Rectal smooth muscle tissue (tissue), 1 donor: ENCODE results near the gene OSBPL3.

Experiments used
- H3K27ac ChIP-seq: one replicate; pipeline ENCODE4 v1.7.0; 2013; ENCODE audit warnings: low read depth, low read length, inconsistent platforms
- H3K27me3 ChIP-seq: one replicate; pipeline ENCODE4 v1.7.0; 2013; ENCODE audit warnings: low read length; ENCODE audit not compliant: control insufficient read depth, insufficient read depth
- H3K36me3 ChIP-seq: one replicate; pipeline ENCODE4 v1.7.0; 2013; ENCODE audit warnings: low read length; ENCODE audit not compliant: control insufficient read depth, insufficient read depth
- H3K4me1 ChIP-seq: one replicate; pipeline ENCODE4 v1.7.0; 2013; ENCODE audit warnings: low read length; ENCODE audit not compliant: control insufficient read depth, insufficient read depth
- H3K4me3 ChIP-seq: one replicate; pipeline ENCODE4 v1.7.0; 2013; ENCODE audit warnings: low read length
- H3K9ac ChIP-seq: one replicate; pipeline ENCODE4 v1.7.0; 2013; ENCODE audit warnings: low read length

Gene OSBPL3

DNA sequence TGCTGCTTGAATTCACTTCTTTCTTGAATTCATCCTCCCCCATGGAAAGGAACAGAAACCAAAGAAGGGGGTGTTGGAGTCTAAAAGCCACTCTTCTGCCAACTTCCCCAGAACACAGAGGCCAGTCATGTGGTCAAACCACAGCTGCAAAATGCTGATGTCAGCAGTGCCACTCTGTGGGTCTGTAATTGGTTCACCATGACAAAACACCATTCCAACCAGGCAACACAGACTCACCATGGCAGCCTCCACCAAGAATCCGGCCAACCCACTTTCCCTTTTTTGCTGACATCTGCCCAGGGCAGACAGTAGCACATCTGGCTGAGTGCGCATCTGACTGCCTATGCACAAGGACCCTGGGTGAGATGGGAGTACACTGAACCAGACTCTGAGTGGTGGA lies 16.8 kb downstream of the OSBPL3 start:
- Histone ChIP-seq H3K27me3 (no peaks in the 10 kb centered on the region), H3K27ac (no peak overlapping the region), H3K36me3 (no peaks in the 10 kb centered on the region), H3K4me1 (no peaks in the 10 kb centered on the region), H3K4me3 (no peak overlapping the region), H3K9ac (no peak overlapping the region)

DNA sequence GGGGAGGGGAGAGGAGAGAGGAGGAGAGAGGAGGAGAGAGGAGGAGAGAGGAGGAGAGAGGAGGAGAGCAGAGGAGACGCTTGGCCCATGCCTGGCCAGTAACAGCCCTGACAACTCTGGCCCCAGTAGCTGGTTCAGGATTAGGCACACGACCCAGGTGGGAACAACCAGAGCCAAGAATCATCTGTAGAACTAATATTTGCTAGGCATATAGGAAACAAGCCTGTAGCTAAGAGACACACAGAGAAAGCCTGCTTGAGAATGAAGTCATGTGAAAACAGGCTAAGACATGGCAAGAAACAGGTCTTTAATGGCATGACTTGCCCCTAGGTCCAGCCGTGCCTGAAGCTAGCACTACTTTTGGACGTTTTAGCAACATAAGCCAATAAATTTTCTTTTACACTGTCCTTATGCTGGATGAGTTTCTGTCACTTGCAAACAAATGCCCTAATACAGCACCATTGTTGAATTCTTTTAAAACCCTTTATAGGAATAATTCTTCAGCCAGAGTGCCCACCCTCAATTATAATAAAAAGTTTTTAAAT lies 17.5 kb downstream of the OSBPL3 start:
- H3K36me3 ChIP-seq = no peaks in the 10 kb centered on the region
- H3K27me3 ChIP-seq = no peaks in the 10 kb centered on the region
- no peaks in the 10 kb centered on the region for H3K4me1 ChIP-seq
- H3K27ac ChIP-seq = no peak overlapping the region
- H3K9ac ChIP-seq = no peak overlapping the region
- H3K4me3 ChIP-seq = no peak overlapping the region

DNA sequence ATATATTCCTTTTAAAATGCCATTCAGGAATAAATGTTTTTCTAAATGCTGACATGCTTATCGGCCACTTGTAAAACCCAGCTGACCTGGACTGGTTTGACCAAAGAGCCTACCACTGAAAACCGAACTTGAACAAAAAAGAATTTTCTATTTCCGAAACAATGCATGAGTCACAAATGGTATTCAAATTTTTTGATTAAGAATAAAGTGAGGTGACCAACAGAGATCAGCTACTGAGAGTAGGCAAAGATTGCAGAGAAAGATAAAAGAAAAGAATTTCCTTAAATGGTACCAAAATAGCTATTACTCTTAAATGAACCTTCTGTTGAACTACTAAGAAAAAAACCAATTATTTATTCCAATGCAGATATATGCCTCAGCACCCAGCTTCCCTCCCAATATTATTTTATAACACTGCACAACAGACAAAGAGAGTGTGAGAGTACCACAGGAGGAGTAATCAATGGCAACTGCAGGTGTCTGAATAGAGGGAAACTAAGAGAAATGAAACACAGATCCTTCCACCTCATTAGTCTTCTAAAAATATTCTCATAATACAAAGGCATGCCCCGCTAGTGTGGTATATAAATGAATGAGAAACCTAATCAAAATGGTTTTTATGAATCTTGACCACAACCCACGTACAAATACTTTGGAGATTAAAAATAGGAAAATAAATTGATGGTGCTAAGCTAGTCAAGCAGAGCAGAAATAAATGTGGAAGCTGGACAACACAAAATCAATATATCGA lies 20.1 kb downstream of the OSBPL3 start:
- no peaks in the 10 kb centered on the region for H3K27me3 ChIP-seq
- no peak overlapping the region for H3K27ac ChIP-seq
- no peaks in the 10 kb centered on the region for H3K36me3 ChIP-seq
- H3K4me1 ChIP-seq = no peaks in the 10 kb centered on the region
- H3K9ac ChIP-seq = no peak overlapping the region
- no peak overlapping the region for H3K4me3 ChIP-seq

DNA sequence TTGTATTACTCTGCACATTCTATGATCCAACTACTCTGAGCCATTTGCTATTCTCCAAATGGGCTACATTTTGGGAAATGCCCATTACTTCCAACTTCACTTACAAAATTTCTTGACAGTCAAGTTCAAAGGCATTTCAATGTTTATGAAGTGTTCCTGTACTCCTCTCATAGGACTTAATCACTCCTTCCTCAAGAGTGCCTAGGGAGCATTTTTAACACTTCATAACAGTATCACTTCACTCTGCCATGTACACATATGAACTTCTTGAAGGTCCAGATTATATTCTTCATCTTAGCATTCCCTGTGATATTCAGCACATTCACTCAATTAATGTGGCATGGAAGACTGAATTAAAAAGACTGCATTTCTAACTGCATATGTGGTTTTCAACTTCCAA lies 21.6 kb downstream of the OSBPL3 start:
- H3K4me3 ChIP-seq = no peak overlapping the region
- no peaks in the 10 kb centered on the region for H3K36me3 ChIP-seq
- no peak overlapping the region for H3K9ac ChIP-seq
- no peaks in the 10 kb centered on the region for H3K4me1 ChIP-seq
- H3K27me3 ChIP-seq = no peaks in the 10 kb centered on the region
- H3K27ac ChIP-seq = no peak overlapping the region

DNA sequence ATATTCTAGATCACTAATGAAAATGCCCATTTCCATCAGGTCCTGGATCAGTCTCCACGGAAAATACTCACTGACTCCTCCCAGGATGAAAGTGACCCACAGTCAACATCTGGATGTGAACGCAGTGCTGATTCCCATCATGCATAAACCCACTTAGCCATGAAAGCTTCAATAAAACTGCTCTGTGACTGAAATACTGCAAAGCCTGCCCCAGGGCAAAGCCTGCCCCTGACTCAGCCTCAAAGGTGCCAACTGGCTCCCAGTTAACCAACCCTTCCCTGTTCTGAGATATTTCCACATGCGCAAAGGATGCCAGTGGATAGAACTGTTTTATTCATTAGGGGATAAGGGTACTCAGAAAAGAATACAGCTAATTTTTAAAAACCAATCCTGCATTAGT lies 24.0 kb downstream of the OSBPL3 start:
- Histone ChIP-seq H3K27ac (no peak overlapping the region), H3K4me1 (no peaks in the 10 kb centered on the region), H3K36me3 (no peaks in the 10 kb centered on the region), H3K27me3 (no peaks in the 10 kb centered on the region), H3K9ac (no peak overlapping the region), H3K4me3 (no peak overlapping the region)

DNA sequence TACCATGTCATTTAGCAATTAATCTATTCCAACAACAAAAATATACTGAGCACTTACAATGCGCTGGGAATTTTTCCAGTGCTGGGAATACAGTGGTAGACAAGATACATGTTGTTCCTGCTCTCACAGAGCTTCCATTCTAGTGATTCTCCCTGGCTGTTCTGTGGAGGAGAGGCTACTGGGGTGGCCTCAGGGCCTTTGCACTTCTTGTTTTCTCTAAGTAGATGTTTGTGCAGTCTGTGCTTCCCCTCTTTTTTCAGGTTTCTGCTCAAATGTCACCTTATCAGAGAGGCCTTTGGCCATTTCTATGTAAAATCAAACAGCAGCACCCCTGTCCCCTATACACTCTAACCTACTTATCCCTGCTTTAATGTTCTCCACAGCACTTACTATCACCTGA lies 24.7 kb downstream of the OSBPL3 start:
- Histone ChIP-seq H3K27me3 (no peaks in the 10 kb centered on the region), H3K9ac (no peak overlapping the region), H3K4me1 (no peaks in the 10 kb centered on the region), H3K27ac (no peak overlapping the region), H3K36me3 (no peaks in the 10 kb centered on the region), H3K4me3 (no peak overlapping the region)

DNA sequence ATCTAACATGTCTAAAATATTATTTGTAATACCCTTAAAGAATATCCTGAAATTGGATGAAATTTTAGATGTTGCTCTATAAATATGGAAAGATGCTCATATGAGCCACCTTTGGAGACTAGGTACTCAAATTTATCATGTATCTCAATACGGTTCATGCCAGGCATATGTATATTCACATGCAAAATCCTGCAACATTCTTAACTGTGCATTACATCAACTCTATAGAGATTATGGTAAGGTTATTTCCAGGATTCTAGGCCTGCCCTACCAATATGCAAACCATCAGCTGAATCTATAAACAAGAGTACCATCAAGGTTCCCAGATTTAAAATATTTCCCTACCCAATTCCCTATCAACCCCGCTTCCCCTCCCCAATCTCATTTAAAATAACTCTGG lies 27.5 kb downstream of the OSBPL3 start:
- H3K36me3 ChIP-seq = no peaks in the 10 kb centered on the region
- no peaks in the 10 kb centered on the region for H3K4me1 ChIP-seq
- H3K4me3 ChIP-seq = no peak overlapping the region
- H3K27ac ChIP-seq = no peak overlapping the region
- no peaks in the 10 kb centered on the region for H3K27me3 ChIP-seq
- no peak overlapping the region for H3K9ac ChIP-seq

DNA sequence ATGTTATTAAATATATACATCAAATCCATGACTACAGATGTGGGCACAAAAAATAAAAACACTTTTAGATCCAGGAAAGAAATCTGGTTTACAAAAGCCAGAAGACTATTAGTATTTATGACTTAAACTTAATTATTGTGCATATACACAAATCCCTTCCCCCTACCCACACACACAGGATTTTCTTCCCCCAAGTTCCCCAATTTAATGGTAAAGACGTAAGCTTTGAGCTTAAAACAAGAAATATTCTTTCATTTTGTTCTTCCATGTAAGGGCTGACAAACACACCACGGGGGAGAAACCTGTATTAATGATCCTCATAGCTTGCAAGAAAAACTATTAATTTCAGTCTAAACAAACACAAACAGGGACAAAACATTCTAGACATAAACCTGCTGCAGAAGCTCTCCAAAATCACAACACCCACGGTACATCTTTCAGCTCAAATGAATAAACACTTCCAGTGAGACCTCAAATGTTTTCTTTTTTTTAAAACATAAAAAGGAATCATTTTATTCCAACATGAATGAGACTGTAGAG lies 28.5 kb downstream of the OSBPL3 start:
- Histone ChIP-seq H3K36me3 (no peaks in the 10 kb centered on the region), H3K4me1 (no peaks in the 10 kb centered on the region), H3K27ac (no peak overlapping the region), H3K9ac (no peak overlapping the region), H3K4me3 (no peak overlapping the region), H3K27me3 (no peaks in the 10 kb centered on the region)

DNA sequence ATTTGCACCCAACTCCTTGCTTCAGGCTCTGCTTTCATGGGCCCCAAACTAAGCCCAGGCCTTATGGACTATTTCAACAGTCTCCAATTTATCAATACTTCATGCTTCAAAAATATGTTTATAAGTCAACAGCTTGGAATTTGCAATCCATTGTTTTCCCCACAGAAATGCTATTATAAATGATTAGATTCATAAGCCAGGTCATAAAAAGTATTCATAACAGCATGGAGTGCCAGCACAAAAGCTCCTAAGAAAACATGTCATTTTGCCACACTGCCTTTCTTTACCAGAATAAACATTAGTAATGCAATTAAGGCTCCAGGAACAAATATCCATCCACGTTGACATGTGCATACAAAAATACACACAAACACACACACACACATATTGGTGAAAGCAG lies 30.1 kb downstream of the OSBPL3 start:
- Histone ChIP-seq H3K4me1 (no peaks in the 10 kb centered on the region), H3K36me3 (no peaks in the 10 kb centered on the region)

DNA sequence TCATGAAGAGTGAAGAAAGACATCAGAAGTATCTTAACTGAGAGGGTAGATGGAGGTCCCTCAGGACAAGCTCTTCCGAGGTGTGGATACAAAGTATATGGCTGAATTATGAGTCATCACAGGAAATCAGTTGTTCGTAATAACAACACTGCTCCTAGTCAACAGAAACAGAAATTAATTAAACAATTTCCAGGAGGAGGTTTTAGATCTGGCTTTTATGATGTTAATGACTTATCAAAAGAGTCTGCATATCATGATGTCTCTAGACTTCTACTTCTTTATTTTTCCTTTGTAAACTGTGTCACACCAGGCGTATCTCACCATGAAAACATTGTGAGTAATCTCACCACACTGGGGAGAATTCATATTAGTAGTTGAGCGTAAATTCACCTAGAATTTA lies 31.2 kb downstream of the OSBPL3 start:
- Histone ChIP-seq H3K36me3 (no peaks in the 10 kb centered on the region), H3K4me1 (no peaks in the 10 kb centered on the region), H3K4me3 (no peak overlapping the region), H3K27me3 (no peaks in the 10 kb centered on the region), H3K27ac (no peak overlapping the region), H3K9ac (no peak overlapping the region)

More for the DNA sequence above, 30.1 kb downstream of the OSBPL3 start:
- Histone ChIP-seq H3K4me3 (no peak overlapping the region), H3K27me3 (no peaks in the 10 kb centered on the region), H3K27ac (no peak overlapping the region), H3K9ac (no peak overlapping the region)

DNA sequence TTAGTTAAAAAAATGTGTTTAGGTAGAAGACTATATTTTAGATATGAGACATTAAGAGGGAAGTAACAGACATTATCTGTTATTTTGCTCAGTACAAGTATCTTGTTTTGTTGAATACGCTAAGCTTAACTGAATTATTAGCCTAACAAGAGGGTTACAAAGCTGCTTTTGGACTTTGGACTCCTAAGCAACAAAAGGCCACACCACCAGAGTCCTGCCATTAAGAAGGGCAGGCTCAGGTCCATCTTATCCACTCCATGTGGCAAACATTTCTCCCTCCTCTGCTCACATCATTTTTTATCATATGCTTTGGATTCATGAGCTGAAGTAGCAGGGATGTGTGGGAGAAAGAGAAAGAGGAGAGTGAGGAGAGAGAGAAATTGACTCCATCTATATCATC lies 33.5 kb downstream of the OSBPL3 start:
- Histone ChIP-seq H3K4me3 (no peak overlapping the region), H3K4me1 (no peaks in the 10 kb centered on the region), H3K36me3 (no peaks in the 10 kb centered on the region), H3K27me3 (no peaks in the 10 kb centered on the region), H3K9ac (no peak overlapping the region), H3K27ac (no peak overlapping the region)

DNA sequence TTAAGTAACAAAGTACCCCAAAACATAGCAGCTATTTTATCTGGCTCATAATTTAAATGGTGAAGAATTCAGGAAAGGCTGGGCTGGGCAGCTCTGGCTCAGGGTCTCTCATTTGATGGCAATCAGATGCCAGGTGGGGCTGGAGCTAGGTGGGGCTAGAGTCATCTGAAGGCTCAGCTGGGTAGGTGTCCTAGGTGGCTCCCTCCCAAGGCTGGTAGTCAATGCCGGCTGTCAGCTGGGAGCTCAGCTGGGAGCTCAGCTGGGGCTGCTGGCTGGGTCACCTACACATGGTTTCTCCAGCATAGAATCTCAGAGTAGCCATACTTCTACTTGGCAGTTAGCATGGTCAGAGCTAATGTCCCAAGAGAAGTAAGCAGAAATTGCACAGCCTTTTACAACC lies 34.1 kb downstream of the OSBPL3 start:
- Histone ChIP-seq H3K4me1 (no peaks in the 10 kb centered on the region), H3K36me3 (no peaks in the 10 kb centered on the region), H3K4me3 (no peak overlapping the region), H3K9ac (no peak overlapping the region), H3K27me3 (no peaks in the 10 kb centered on the region), H3K27ac (no peak overlapping the region)
